Erythroblast (primary cell): Measurements from ENCODE around the gene KLK5.

Experiments used
- GATA1 ChIP-seq: IDR thresholded peaks from 2 replicates; pipeline ENCODE4 v1.6.1; 2011; ENCODE audit warnings: low read depth, mild to moderate bottlenecking, control low read depth, low read length, moderate library complexity
- POLR2A ChIP-seq: IDR thresholded peaks from 2 replicates; pipeline ENCODE4 v1.6.1; 2011; ENCODE audit warnings: mild to moderate bottlenecking, low read length

GRCh38 chr19:50933640-50934039 lies 19.2 kb downstream of the KLK5 start:
- TF ChIP-seq POLR2A (no peak), GATA1 (no peak)
